GM21423 (cell line): ENCODE measurements around the gene SYT11.
"Not testable (repeated sequence)": the region's sequence is repeated elsewhere in the genome, so short reads cannot be mapped to it uniquely, and the experiment has no call there.

Source experiments
- ATAC-seq: cut with Tn5 transposase; IDR thresholded peaks from one replicate; pipeline ENCODE4 v1.9.1; 2021; ENCODE audit warnings: mild to moderate bottlenecking, moderate library complexity; ENCODE audit not compliant: unreplicated experiment

Gene SYT11

DNA sequence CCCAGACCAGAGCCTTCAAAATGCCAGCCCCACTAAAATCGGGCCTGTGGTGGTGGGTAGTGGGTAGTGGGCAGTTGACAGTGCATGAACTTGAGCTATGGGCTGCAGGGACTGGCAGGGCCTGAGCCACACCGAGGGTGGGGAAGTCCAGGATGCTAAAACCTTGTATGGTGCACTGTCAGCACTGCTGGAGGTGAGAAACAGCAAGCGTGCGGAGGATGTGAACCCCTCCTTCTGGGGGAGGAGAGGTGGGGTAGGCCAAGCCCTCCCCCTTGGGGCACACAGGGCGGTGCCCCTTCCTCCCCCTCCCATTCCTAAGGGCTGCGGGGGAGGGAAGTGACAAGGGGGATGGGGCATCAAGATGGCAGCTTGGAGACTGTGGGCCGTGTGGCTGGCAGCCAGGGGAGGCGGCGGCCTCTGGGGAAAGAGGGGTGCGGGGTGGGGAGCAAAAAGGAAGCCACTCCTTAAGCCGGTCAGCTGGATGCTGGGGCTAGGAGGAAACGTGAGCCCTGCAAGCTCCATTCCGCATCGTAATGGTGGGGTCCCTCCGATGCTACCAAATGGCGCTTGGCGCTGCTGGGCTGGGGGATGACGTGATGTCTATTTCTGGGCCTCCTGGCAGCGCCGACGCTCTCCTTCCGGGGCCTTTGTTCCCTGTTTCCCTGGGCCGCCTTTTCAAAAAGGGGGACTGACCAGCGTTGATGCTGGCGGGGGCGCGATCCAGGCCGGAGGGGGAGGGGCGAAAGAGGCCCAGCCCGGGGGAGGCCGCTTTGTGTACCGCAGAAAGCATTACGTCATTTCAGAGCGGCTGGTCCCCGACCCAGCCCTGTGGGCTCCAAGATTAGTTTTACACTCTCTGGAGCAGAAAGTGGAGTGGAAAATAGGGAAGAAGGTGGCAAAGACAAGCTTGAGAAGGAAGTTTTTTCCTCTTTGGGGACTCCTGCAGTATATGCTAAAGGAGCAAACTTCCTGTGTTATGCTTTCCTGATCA, 809 bp downstream of the SYT11 start:
- no peak for ATAC-seq

DNA sequence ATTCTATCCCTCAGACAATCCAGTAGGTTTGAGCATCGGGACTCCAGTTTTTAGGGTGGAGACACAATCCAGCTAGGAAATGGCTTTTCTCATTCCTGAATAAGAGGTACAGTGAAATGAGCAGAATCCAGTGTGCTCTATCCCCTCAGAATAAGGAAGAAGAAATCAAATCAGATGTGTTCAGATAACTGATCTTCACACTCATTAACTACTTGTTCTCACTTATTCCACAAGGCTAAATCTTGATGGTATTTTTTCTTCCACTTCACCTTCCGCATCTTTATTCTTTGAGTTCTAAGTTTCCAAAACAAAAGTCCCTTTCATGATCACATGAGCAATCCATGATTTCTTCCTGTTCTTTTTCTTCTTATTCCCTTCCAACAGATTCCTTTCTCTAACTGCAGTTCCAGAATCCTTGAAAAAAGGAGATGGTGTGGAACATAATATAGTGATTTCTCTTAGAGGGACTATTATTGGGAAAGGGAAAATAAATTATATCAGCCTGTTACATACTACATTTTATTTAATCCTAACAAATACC, 1.7 kb downstream of the SYT11 start:
- no peak for ATAC-seq

GRCh38 chr1:155861896-155862295, 2.5 kb downstream of the SYT11 start:
- no peak for ATAC-seq

DNA sequence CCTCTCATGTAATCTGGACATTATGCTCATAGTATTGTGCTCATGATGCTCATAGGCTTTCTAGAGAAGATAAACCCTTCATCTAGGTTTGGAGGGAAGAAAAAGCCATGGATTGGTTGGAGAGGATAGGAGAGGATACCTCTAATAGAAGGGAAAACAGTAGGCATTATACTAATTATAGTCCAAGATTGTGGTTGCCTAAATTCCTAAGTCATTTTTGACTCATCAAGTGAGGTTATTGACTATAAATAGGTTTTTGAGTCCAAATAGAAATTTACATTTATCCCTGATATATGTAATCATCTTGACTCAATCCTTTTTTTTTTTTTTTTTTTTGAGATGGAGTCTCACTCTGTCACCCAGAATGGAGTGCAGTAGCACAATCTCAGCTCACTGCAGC, 5.0 kb downstream of the SYT11 start:
- ATAC-seq, result no peak

GRCh38 chr1:155867766-155868165, 8.4 kb downstream of the SYT11 start:
- no peak for ATAC-seq

DNA sequence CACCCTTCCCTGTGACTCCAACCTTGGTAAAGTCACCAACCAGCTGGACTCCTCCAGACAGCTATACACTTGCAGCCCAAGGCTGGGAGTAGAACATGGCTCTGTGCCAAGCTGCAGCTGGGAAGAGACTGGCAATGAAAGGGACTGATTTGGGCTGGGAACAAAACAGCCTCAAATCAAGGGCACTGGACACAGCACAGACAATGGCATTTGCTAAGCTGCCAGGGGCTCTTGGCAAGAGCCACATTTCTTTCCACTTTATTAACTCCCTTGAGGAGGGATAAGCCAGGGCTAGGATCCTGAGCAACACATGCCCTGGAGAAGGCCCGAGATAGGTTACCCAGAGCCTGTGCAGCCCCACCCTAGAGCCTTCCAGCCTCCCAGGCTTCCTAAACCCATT, 12.0 kb downstream of the SYT11 start:
- ATAC-seq, result no peak

DNA sequence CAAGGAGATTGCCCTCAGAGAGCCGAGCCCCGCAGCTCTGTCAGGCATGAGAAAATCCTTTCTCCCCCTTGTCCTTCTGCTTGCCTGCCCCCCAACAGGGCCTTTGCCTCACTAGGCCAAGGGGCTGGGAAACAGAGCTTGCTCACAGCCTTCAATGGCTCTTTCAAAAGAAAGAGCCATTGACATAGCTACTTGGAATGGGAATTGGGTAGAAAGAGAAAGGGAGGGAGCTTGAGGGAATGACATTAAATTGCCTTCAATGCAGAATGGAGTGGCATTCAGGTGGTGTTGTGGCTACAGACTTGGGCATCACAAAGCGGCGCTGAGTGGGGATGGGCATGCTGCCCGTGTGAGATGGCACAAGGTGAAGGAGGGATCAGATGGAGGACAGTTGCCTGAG, 13.2 kb downstream of the SYT11 start:
- ATAC-seq, result no peak

DNA sequence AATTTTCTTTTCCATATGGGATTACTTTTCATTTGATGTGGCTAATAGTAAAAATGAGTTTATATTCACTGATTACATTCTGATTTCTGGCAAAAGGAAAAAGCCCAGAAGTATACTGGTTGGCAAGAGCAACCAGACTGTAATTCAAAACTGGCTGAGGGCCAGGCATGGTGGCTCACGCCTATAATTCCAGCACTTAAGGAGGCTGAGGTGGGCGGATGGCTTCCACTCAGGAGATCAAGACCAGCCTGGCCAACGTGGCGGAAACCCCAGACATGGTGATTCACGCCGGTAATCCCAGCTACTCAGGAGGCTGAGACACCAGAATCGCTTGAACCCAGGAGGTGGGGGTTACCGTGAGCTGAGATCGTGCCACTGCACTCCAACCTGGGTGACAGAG, 14.5 kb downstream of the SYT11 start:
- ATAC-seq, result no peak

DNA sequence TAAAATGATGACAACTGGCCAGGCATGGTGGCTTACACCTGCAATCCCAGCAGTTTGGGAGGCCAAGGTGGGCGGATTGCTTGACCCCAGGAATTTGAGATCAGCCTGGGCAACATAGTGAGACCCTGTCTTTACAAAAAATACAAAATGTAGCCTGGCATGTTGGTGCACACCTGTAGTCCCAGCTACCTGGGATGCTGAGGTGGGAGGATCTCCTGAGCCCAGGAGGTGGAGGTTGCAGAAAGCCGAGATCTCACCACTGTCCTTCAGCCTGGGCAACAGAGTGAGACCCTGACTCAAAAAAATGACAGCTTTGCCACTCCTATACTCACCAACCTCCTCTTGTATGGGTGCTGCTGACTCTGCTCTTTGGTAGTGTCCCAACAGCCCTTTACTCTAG, 18.6 kb downstream of the SYT11 start:
- no peak for ATAC-seq

DNA sequence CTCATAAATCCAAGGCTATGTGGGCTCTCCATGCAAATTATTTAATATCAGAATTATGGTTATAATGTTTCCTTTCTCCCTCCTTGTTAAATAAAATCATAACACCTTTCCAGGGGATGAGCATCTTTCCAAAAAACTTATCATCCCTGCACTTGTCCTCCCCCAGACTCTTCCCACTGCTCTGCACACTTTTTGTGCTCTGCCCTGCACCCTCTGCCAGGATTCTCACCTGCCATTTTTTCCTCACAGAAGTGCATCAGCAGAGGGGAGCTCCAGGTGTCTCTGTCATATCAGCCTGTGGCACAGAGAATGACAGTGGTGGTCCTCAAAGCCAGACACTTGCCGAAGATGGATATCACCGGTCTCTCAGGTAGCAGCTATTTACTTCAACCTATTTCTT, 20.9 kb downstream of the SYT11 start:
- no peak for ATAC-seq

DNA sequence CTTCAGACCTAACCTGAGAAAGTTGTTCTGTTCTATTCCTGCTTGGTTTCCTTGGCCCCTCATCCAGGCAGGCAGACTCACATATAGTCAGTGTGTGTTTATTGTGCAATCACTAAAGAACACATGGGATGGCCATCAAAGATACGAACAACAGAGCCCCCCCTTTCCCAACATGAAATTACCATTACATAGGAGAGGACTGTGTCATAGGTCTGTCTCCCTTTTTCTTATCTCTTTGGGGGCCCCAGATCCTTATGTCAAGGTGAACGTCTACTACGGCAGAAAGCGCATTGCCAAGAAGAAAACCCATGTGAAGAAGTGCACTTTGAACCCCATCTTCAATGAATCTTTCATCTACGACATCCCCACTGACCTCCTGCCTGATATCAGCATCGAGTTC, 21.6 kb downstream of the SYT11 start:
- no peak for ATAC-seq

DNA sequence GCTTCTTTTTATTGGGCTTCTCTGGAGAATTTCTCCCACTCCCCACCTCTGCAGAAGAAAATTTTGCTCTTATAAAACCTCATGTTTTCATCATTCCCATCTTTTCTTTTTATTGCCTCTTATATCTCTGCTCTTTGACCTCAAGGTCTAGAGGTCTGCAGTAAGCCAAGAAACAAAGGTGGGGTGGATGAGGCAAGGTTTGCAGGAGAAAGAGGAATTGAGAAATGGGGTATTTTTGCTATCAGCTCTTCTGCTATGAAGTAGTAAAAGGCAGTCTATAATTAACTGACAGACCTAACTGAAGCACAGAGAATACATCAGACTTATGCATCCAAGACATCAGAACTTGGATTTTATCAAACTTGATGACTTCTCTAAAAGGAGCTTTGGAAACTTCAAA, 22.9 kb downstream of the SYT11 start:
- ATAC-seq, result no peak

- ATAC-seq, result no peak
These were observed 23.4 kb downstream of the SYT11 start for GRCh38 chr1:155882766-155883165.

- no peak for ATAC-seq
These were observed 24.9 kb downstream of the SYT11 start for GRCh38 chr1:155884031-155884960.

DNA sequence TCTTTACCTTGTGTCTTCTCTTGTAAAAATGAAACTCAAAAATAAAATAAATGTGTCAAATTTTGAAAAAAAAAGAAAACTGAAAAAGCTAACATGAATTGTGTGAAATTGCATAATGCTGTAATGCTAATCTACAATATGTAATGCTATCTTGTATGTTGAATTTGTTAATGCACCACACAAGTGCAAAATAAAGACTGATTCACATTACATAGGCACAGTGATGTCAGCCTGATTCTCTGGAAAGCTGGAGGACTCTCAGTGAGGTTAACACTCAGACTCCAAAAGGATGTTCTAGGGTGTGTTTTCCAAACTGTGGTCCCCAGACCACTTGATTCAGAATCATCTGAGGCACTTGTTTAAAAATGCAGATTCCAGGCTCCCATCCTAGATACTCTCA, 25.6 kb downstream of the SYT11 start:
- no peak for ATAC-seq

DNA sequence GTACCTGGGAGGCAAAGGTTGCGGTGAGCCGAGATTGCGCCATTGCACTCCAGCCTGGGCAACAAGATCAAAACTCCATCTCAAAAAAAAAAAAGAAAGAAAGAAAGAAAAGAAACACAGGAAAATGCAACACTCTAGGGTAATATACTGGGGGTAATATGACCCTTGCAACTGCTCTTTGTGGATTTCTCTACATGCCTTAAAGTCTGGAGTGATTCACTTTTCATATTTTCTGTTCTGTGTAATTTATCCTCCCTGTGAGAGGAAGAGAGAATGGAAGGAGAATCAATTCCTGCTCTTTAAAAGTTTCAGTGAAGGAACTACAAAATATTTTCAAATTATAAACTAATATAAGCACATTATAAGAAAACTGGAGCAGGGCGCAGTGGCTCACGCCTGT, 29.1 kb downstream of the SYT11 start:
- no peak for ATAC-seq

DNA sequence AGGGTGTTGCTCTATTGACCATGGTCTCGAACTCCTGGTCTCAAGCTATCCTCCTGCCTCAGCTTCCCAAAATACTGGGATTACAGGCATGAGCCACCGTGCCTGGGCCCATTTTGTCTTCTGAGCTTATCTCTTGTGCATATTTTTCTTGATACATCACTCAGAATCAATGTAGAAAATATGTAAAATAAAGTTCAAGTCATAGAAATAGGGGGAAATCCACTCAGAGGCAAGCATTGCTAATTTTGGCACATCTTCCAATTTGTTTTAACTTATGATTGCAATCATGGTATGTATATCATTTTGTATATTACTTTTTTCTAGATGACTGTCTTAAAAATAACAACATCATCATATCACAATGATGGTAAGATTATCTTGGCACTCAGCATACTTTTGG, 30.2 kb downstream of the SYT11 start:
- no peak for ATAC-seq

DNA sequence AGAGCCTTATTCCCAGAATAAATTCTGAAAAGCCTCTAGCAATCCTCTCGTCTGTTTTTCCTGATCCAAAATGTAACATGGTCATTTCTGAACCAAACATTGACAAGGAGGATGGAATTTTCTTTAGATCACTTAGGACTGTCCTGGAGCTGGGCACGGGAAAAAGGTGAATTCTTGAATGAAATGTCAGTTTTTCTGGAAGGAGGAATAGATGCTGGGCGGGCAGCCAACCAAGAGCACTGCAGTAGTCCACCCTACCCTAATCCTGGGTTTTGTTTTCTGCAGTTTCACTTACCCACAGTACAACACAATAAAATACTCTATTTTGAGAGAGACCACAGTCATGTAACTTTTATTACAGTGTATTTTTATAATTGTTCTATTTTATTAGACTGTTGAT, 30.9 kb downstream of the SYT11 start:
- ATAC-seq, result no peak

GRCh38 chr1:155892796-155893195, 33.4 kb downstream of the SYT11 start:
- ATAC-seq, result no peak

DNA sequence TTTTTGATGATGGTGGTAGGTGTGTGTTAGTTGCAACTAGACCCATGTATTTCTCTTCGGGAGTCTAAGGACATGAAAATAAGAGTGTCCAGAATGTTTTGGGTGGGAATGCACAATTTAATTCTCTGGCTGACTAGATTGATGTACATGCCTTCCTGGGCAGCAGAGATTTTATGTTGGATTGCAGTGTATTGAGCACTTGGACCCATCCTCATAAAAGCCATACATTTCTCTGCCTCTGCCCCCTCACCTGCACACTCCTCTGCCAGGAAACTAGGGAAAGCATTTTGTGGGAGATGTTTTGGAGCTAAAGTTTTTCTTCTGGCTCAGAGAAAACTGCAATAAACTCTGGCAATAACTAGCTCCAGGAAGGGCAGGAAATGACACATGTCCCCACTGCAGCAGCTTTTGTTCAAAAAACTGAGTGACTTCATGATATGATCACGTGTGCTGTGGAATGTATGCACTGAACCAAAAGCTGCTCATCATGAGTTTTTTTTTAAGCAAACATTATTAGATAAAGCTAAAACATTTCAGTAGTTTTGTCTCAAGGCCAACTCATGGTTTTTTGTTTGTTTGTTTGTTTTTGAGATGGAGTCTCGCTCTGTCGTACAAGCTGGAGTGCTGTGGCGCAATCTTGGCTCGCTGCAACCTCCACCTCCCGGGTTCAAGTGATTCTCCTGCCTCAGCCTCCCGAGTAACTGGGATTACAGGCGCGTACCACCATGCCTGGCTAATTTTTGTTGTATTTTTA, 34.2 kb downstream of the SYT11 start:
- no peak for ATAC-seq

DNA sequence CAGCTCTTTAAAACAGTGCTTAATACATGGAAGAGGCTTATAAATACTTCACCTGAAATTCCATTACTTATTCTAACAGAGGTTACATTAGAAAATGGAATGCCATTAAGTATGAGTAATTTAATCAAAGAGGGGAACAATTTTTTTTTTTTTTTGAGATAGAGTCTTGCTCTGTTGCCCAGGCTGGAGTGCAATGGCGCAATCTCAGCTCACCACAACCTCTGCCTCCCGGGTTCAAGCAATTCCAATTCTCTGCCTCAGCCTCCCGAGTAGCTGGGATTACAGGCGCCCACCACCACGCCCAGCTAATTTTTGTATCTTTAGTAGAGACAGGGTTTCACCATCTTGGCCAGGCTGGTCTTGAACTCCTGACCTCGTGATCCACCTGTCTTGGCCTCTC, 36.2 kb downstream of the SYT11 start:
- ATAC-seq, result not testable (repeated sequence)
